A673 (cell line): ENCODE measurements around the gene GPR141.

Experiments
- EZH2 ChIP-seq: fragments of 200-600 bp; sonication (generic); IDR thresholded peaks from 2 replicates; pipeline ENCODE4 v1.6.1; 2017; ENCODE audit warnings: borderline replicate concordance, low read depth, mild to moderate bottlenecking, mixed read lengths, antibody characterized with exemption, low read length; ENCODE audit not compliant: poor library complexity, severe bottlenecking
- TF ChIP-seq, protein P1 (sequence below): fragments of 300-800, 200-600 bp; sonication (generic); conservative IDR thresholded peaks from 2 replicates; pipeline ENCODE4 v1.5.1; 2017; ENCODE audit warnings: low read depth, mild to moderate bottlenecking, antibody characterized with exemption, low read length, moderate library complexity, mixed read lengths

DNA sequence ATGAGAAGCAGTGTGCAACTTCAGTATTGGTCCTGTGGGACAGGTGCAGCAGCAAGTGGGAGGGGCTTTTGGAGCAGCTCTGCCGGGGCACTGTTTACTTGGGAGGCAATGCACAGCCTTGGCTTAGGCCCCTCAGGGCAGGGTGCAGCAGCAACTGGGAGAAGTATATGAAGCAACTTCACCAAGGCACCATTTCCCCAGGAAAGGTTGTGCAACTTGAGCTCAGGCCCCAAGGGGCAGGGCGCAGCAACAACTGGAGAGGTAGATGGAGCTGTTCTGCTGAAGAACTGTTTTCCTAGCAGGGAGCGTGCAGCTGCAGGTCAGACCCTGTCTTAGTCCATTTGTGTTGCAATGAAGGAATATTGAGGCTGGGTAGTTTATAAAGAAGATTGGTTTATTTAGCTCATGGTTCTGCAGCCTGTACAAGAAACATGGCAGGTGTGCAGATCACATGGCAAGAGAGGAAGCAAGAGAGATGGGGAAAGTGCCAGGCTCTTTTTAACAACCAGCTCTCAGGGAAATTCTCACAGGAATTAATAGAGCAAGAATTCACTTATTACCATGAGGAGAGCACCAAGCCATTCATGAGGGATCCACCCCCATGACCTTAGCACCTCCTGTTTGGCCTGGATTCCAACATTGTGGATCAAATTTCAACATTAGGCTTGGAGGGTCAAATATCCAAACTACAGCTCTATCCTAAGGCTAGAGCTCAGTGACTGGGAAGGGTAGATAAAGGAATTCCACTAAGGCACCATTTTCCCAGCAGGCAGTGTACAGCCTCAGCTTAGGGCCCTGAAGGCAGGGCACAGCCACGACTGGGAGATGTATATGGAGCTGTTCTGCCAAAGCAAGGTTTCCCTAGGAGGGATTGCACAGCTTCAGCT lies 10.9 kb downstream of the GPR141 start:
- TF ChIP-seq, protein P1, sequence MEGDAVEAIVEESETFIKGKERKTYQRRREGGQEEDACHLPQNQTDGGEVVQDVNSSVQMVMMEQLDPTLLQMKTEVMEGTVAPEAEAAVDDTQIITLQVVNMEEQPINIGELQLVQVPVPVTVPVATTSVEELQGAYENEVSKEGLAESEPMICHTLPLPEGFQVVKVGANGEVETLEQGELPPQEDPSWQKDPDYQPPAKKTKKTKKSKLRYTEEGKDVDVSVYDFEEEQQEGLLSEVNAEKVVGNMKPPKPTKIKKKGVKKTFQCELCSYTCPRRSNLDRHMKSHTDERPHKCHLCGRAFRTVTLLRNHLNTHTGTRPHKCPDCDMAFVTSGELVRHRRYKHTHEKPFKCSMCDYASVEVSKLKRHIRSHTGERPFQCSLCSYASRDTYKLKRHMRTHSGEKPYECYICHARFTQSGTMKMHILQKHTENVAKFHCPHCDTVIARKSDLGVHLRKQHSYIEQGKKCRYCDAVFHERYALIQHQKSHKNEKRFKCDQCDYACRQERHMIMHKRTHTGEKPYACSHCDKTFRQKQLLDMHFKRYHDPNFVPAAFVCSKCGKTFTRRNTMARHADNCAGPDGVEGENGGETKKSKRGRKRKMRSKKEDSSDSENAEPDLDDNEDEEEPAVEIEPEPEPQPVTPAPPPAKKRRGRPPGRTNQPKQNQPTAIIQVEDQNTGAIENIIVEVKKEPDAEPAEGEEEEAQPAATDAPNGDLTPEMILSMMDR, result no peak
- no peak for TF ChIP-seq EZH2
